ENCODE results near the gene RIT2.

The RIT2 gene

GRCh38 chr18:43080671-43081070 is 34.8 kb downstream of the RIT2 start:
- no peak for DNase-seq

- DNase-seq: no peak
Measured at GRCh38 chr18:43079422-43079821, 36.1 kb downstream of the RIT2 start.

GRCh38 chr18:43078478-43079092 is 36.9 kb downstream of the RIT2 start:
- no peak for DNase-seq

- DNase-seq: no peak
Measured at GRCh38 chr18:43077510-43078308, 37.8 kb downstream of the RIT2 start.

- no peak for DNase-seq
Measured at GRCh38 chr18:43073771-43074170, 41.7 kb downstream of the RIT2 start.

GRCh38 chr18:43068781-43069180 is 46.7 kb downstream of the RIT2 start:
- no peak for DNase-seq

GRCh38 chr18:43067570-43067969 is 47.9 kb downstream of the RIT2 start:
- DNase-seq: no peak

- no peak for DNase-seq
Measured at GRCh38 chr18:43061816-43062215, 53.7 kb downstream of the RIT2 start.

- no peak for DNase-seq
Measured at GRCh38 chr18:43061318-43061717, 54.2 kb downstream of the RIT2 start.

GRCh38 chr18:43060020-43060419 is 55.5 kb downstream of the RIT2 start:
- no peak for DNase-seq

GRCh38 chr18:43054815-43055519 is 60.5 kb downstream of the RIT2 start:
- DNase-seq: no peak

GRCh38 chr18:43049021-43049420 is 66.5 kb downstream of the RIT2 start:
- DNase-seq: no peak

- no peak for DNase-seq
Measured at GRCh38 chr18:43046322-43046721, 69.2 kb downstream of the RIT2 start.

- DNase-seq: no peak
Measured at GRCh38 chr18:43043626-43044025, 71.9 kb downstream of the RIT2 start.

GRCh38 chr18:43040281-43040680 is 75.2 kb downstream of the RIT2 start:
- DNase-seq: no peak

GRCh38 chr18:43034683-43035500 is 80.6 kb downstream of the RIT2 start:
- DNase-seq: no peak

GRCh38 chr18:43031169-43031568 is 84.3 kb downstream of the RIT2 start:
- DNase-seq: no peak

- no peak for DNase-seq
Measured at GRCh38 chr18:43029414-43029813, 86.1 kb downstream of the RIT2 start.

- no peak for DNase-seq
Measured at GRCh38 chr18:43022874-43023273, 92.6 kb downstream of the RIT2 start.

- no peak for DNase-seq
Measured at GRCh38 chr18:43017622-43018021, 97.9 kb downstream of the RIT2 start.

GRCh38 chr18:43013486-43013885 is 102.0 kb downstream of the RIT2 start:
- no peak for DNase-seq

GRCh38 chr18:43012951-43013350 is 102.5 kb downstream of the RIT2 start:
- no peak for DNase-seq

- no peak for DNase-seq
Measured at GRCh38 chr18:43010611-43011010, 104.9 kb downstream of the RIT2 start.
